K562 (cell line): ENCODE results near the gene FOXK2.

Experiments used
- CEBPB ChIP-seq: fragments of 450-650 bp; IDR thresholded peaks from 2 replicates; pipeline ENCODE4 v1.6.1; 2016; ENCODE audit warnings: missing genetic modification characterization, missing compliant biosample characterization
- HDAC6 ChIP-seq: IDR thresholded peaks from 2 replicates; pipeline ENCODE4 v1.6.1; 2012; ENCODE audit warnings: low read depth, mild to moderate bottlenecking, control low read depth, inconsistent platforms, low read length, moderate library complexity

GRCh38 chr17:82525712-82526111 is 6.2 kb downstream of the FOXK2 start:
- no peak for TF ChIP-seq CEBPB (tag)
- no peak for TF ChIP-seq HDAC6
